H9 (cell line): ENCODE data around the gene ARID1B. TPM values are rescaled to one million over a fixed set of nuclear protein-coding genes. Genes with fewer than 3 reads are reported as not detected.

Source experiments
- DNase-seq: peaks from one replicate; pipeline ENCODE4 v3.0.0-alpha.2; 2017
- H2AFZ ChIP-seq: one replicate; pipeline ENCODE4 v1.6.1; 2013; ENCODE audit warnings: mild to moderate bottlenecking, low read length, control low read depth, moderate library complexity
- H2AK5ac ChIP-seq: 2 replicates; pipeline ENCODE4 v1.6.1; 2013; ENCODE audit warnings: low read length, control low read depth, mixed read lengths; ENCODE audit not compliant: insufficient read length
- H2BK120ac ChIP-seq: one replicate; pipeline ENCODE4 v1.6.1; 2013; ENCODE audit warnings: low read depth, mild to moderate bottlenecking, low read length, control low read depth, inconsistent platforms; ENCODE audit not compliant: poor library complexity, severe bottlenecking
- H2BK12ac ChIP-seq: 2 replicates; pipeline ENCODE4 v1.6.1; 2013; ENCODE audit warnings: low read length, control low read depth, mixed read lengths, low read depth; ENCODE audit not compliant: insufficient read length
- H2BK15ac ChIP-seq: 2 replicates; pipeline ENCODE4 v1.6.1; 2013; ENCODE audit warnings: low read depth, low read length, control low read depth
- H2BK20ac ChIP-seq: one replicate; pipeline ENCODE4 v1.6.1; 2013; ENCODE audit warnings: low read depth, mild to moderate bottlenecking, low read length, control low read depth, inconsistent platforms; ENCODE audit not compliant: poor library complexity, severe bottlenecking
- H2BK5ac ChIP-seq: 2 replicates; pipeline ENCODE4 v1.6.1; 2013; ENCODE audit warnings: low read length, control low read depth, mixed read lengths; ENCODE audit not compliant: insufficient read length
- H3K14ac ChIP-seq: 2 replicates; pipeline ENCODE4 v1.6.1; 2013; ENCODE audit warnings: low read length, control low read depth; ENCODE audit not compliant: insufficient read depth
- H3K18ac ChIP-seq: 2 replicates; pipeline ENCODE4 v1.6.1; 2013; ENCODE audit warnings: low read depth, mild to moderate bottlenecking, mixed read lengths, low read length, control low read depth; ENCODE audit not compliant: insufficient read length
- H3K23ac ChIP-seq: 2 replicates; pipeline ENCODE4 v1.6.1; 2013; ENCODE audit warnings: low read length, control low read depth, mixed read lengths, low read depth; ENCODE audit not compliant: insufficient read length
- H3K23me2 ChIP-seq: 2 replicates; pipeline ENCODE4 v1.6.1; 2013; ENCODE audit warnings: low read depth, mild to moderate bottlenecking, mixed read lengths, low read length, control low read depth; ENCODE audit not compliant: insufficient read length, poor library complexity, severe bottlenecking
- H3K27ac ChIP-seq: 2 replicates; pipeline ENCODE4 v1.5.1; 2013; ENCODE audit warnings: low read length, control low read depth, mixed read lengths, low read depth; ENCODE audit not compliant: insufficient read length
- H3K27me3 ChIP-seq: 2 replicates; pipeline ENCODE4 v1.6.1; 2013; ENCODE audit warnings: low read length, control low read depth, inconsistent platforms; ENCODE audit not compliant: insufficient read depth
- H3K4ac ChIP-seq: 2 replicates; pipeline ENCODE4 v1.6.1; 2013; ENCODE audit warnings: low read depth, mild to moderate bottlenecking, control low read depth, inconsistent platforms, low read length, moderate library complexity
- H3K4me1 ChIP-seq: 2 replicates; pipeline ENCODE4 v1.6.1; 2013; ENCODE audit warnings: low read length, control low read depth, inconsistent platforms; ENCODE audit not compliant: insufficient read depth
- H3K4me2 ChIP-seq: 2 replicates; pipeline ENCODE4 v1.6.1; 2013; ENCODE audit warnings: low read length, control low read depth, mixed read lengths; ENCODE audit not compliant: insufficient read length, insufficient read depth
- H3K56ac ChIP-seq: 2 replicates; pipeline ENCODE4 v1.6.1; 2013; ENCODE audit warnings: low read depth, mild to moderate bottlenecking, mixed read lengths, low read length, control low read depth; ENCODE audit not compliant: insufficient read length
- H3K79me1 ChIP-seq: 2 replicates; pipeline ENCODE4 v1.6.1; 2013; ENCODE audit warnings: low read depth, mild to moderate bottlenecking, moderate library complexity, low read length, control low read depth, inconsistent platforms; ENCODE audit not compliant: insufficient read depth, poor library complexity, severe bottlenecking
- H3K79me2 ChIP-seq: 2 replicates; pipeline ENCODE4 v1.6.1; 2013; ENCODE audit warnings: low read length, control low read depth, inconsistent platforms; ENCODE audit not compliant: insufficient read depth
- H3K9ac ChIP-seq: 2 replicates; pipeline ENCODE4 v1.6.1; 2013; ENCODE audit warnings: low read length, control low read depth, mixed read lengths; ENCODE audit not compliant: insufficient read length; ENCODE audit errors: extremely low read depth
- H3K9me3 ChIP-seq: one replicate; pipeline ENCODE4 v1.6.1; 2013; ENCODE audit warnings: low read depth, low read length, inconsistent platforms; ENCODE audit not compliant: control insufficient read depth
- H3T11ph ChIP-seq: one replicate; pipeline ENCODE4 v1.6.1; 2013; ENCODE audit warnings: mild to moderate bottlenecking, low read length, control low read depth, inconsistent platforms
- H4K20me1 ChIP-seq: one replicate; pipeline ENCODE4 v1.6.1; 2013; ENCODE audit not compliant: control insufficient read depth, insufficient read length, insufficient read depth
- H4K5ac ChIP-seq: 2 replicates; pipeline ENCODE4 v1.6.1; 2013; ENCODE audit warnings: low read depth, mild to moderate bottlenecking, mixed read lengths, low read length, control low read depth; ENCODE audit not compliant: insufficient read length
- H4K8ac ChIP-seq: replicated peaks from 2 replicates; pipeline ENCODE4 v1.6.1; 2013; ENCODE audit warnings: low read length, control low read depth, mixed read lengths, low read depth; ENCODE audit not compliant: insufficient read length
- H4K91ac ChIP-seq: 2 replicates; pipeline ENCODE4 v1.6.1; 2013; ENCODE audit warnings: low read depth, mild to moderate bottlenecking, moderate library complexity, mixed read lengths, low read length, control low read depth; ENCODE audit not compliant: insufficient read length
- H3K27ac Mint-ChIP-seq, 3 experiments: 2 replicates in 2 of 3; 3 replicates in 1 of 3; pipeline ENCODE4 v1.8.0; 2020 to 2021; ENCODE audit warnings: mixed read lengths in 3 of 3, mild to moderate bottlenecking in 1 of 3, moderate library complexity in 1 of 3
- H3K27me3 Mint-ChIP-seq: 2 replicates; pipeline ENCODE4 v1.8.0; 2021; ENCODE audit warnings: low read depth, mild to moderate bottlenecking, moderate library complexity, mixed read lengths
- H3K36me3 Mint-ChIP-seq, 3 experiments: 2 replicates in 2 of 3; 3 replicates in 1 of 3; pipeline ENCODE4 v1.8.0; 2020 to 2021; ENCODE audit warnings: low read depth in 3 of 3, mixed read lengths in 3 of 3; ENCODE audit not compliant: insufficient read depth in 1 of 3
- H3K4me1 Mint-ChIP-seq, 2 experiments: 2 replicates each; pipeline ENCODE4 v1.8.0; 2020; ENCODE audit warnings: mixed read lengths in 2 of 2
- H3K4me3 Mint-ChIP-seq, 2 experiments: 2 replicates in 1 of 2; 3 replicates in 1 of 2; pipeline ENCODE4 v1.8.0; 2020 to 2021; ENCODE audit warnings: mild to moderate bottlenecking in 2 of 2, mixed read lengths in 2 of 2, moderate library complexity in 1 of 2
- H3K9me3 Mint-ChIP-seq, 2 experiments: 2 replicates in 1 of 2; 3 replicates in 1 of 2; pipeline ENCODE4 v1.8.0; 2020; ENCODE audit warnings: mild to moderate bottlenecking in 2 of 2, mixed read lengths in 2 of 2, moderate library complexity in 1 of 2
- CTCF ChIP-seq: fragments of 200-600 bp; sonication (generic); conservative IDR thresholded peaks from 3 replicates; pipeline ENCODE4 v1.8.0; 2021; ENCODE audit warnings: antibody characterized with exemption, mild to moderate bottlenecking
- WGBS: extraction: QIAGEN DNeasy Blood & Tissue Kit; methylation state at CpG from one replicate; pipeline ENCODE4 v1.1.7; 2013; ENCODE audit warnings: missing lambda C conversion rate, low lambda C conversion rate, mixed read lengths; ENCODE audit not compliant: insufficient read length; ENCODE audit errors: extremely low coverage; 5-methylcytosine and 5-hydroxymethylcytosine counted together
- total RNA-seq: library from RNA; stranded (reverse); gene quantifications from 2 replicates; pipeline ENCODE4 v1.2.1, GENCODE V29; 2021

Gene ARID1B
- total RNA-seq, 1 experiment from 2014 or later: 88.2 TPM

GRCh38 chr6:156735751-156736150, 41.4 kb upstream of the ARID1B start:
- Histone ChIP-seq H3K18ac (no peak overlapping the region), H3K9me3 (peaks cover 7% of the 10 kb centered on the region), H4K91ac (no peak overlapping the region), H2BK20ac (no peak overlapping the region), H2AFZ (no peak overlapping the region), H3K4me2 (no peak overlapping the region), H3K4ac (no peak overlapping the region), H4K20me1 (no peaks in the 10 kb centered on the region), H3T11ph (no peak overlapping the region), H3K27ac (no peak overlapping the region), H3K9ac (no peak overlapping the region), H3K79me1 (no peaks in the 10 kb centered on the region), H3K56ac (no peak overlapping the region), H2BK15ac (no peak overlapping the region), H2BK120ac (no peak overlapping the region), H4K5ac (no peak overlapping the region), H3K23me2 (no peaks in the 10 kb centered on the region), H4K8ac (no peak overlapping the region), H2BK12ac (no peak overlapping the region), H2BK5ac (no peak overlapping the region), H3K79me2 (no peaks in the 10 kb centered on the region), H2AK5ac (no peak overlapping the region), H3K14ac (no peak overlapping the region), H3K4me1 (no peaks in the 10 kb centered on the region), H3K23ac (no peak overlapping the region), H3K27me3 (no peaks in the 10 kb centered on the region)
- Mint-ChIP-seq H3K4me3 (no peak overlapping the region), H3K27me3 (no peaks in the 10 kb centered on the region), H3K27ac (no peak overlapping the region), H3K9me3 (peaks cover 8 to 9% of the 10 kb centered on the region in 2 experiments), H3K4me1 (peaks cover 4 to 6% of the 10 kb centered on the region in 2 experiments; a peak in 1 of 4 replicates), H3K36me3 (peaks cover 3 to 14% (median 3%) of the 10 kb centered on the region in 3 experiments; a peak in 6 of 7 replicates)
- no peak for DNase-seq
- no peak for TF ChIP-seq CTCF
- WGBS: no CpG with 5 or more reads among the region's 7 CpGs
